Endothelial cell of umbilical vein (primary cell): ENCODE data around the gene FCF1.

Experiments used
- EZH2 ChIP-seq: IDR thresholded peaks from 2 replicates; pipeline ENCODE4 v1.6.1; 2012; ENCODE audit warnings: borderline replicate concordance, low read depth, mild to moderate bottlenecking, moderate library complexity, low read length, inconsistent platforms; ENCODE audit not compliant: severe bottlenecking
- FOS ChIP-seq: IDR thresholded peaks from 2 replicates; pipeline ENCODE4 v1.6.1; 2011; ENCODE audit warnings: mild to moderate bottlenecking, low read length, moderate library complexity, borderline replicate concordance; ENCODE audit not compliant: insufficient read depth
- MYC ChIP-seq: IDR thresholded peaks from one replicate; pipeline ENCODE4 v1.6.1; 2011; ENCODE audit warnings: mild to moderate bottlenecking, low read depth, low read length
- POLR2A ChIP-seq: IDR thresholded peaks from 2 replicates; pipeline ENCODE4 v1.6.1; 2012; ENCODE audit warnings: low read depth, mild to moderate bottlenecking, control low read depth, low read length
- POLR2AphosphoS5 ChIP-seq: IDR thresholded peaks from 2 replicates; pipeline ENCODE4 v1.6.1; 2012; ENCODE audit warnings: low read depth, mild to moderate bottlenecking, control low read depth, low read length, moderate library complexity; ENCODE audit not compliant: insufficient read depth
- TF ChIP-seq, protein P1 (sequence below), 2 donors: IDR thresholded peaks; 1 replicate in 1 of 2; 2 replicates in 1 of 2; pipeline ENCODE4 v1.5.1; 2011; ENCODE audit warnings: low read length in 2 of 2, mild to moderate bottlenecking in 2 of 2, moderate library complexity in 2 of 2, control low read depth in 1 of 2, inconsistent platforms in 1 of 2, low read depth in 1 of 2; ENCODE audit not compliant: insufficient read depth in 1 of 2; ENCODE audit errors: extremely low read depth in 1 of 2
- TF ChIP-seq, protein P2 (sequence below): IDR thresholded peaks from 2 replicates; pipeline ENCODE4 v1.6.1; 2011; ENCODE audit not compliant: insufficient read depth, insufficient read length

DNA sequence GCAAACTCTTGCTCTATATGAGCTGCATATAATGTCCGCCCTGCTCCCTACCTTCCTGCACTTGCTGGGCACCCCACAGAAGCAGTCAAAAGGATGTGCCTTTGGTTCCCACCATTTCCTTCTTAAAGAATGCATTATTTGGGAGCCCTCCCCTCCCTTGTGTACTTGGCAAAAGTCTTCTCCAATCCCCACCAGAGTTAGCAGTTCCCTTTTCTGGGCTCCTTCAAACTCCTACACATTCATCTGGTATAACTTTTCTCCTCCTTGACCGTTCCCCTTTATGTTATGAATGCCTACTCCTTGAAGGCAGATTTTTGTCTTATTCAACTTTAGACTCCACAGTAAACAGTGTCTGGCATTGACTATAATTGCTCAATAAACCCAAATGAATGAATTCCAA, 27.9 kb upstream of the FCF1 start:
- TF ChIP-seq POLR2AphosphoS5, result no peak
- TF ChIP-seq, protein P1, sequence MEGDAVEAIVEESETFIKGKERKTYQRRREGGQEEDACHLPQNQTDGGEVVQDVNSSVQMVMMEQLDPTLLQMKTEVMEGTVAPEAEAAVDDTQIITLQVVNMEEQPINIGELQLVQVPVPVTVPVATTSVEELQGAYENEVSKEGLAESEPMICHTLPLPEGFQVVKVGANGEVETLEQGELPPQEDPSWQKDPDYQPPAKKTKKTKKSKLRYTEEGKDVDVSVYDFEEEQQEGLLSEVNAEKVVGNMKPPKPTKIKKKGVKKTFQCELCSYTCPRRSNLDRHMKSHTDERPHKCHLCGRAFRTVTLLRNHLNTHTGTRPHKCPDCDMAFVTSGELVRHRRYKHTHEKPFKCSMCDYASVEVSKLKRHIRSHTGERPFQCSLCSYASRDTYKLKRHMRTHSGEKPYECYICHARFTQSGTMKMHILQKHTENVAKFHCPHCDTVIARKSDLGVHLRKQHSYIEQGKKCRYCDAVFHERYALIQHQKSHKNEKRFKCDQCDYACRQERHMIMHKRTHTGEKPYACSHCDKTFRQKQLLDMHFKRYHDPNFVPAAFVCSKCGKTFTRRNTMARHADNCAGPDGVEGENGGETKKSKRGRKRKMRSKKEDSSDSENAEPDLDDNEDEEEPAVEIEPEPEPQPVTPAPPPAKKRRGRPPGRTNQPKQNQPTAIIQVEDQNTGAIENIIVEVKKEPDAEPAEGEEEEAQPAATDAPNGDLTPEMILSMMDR (IDR thresholded peaks at IDR 0.05; ENCODE audit: extremely low read depth in 1 of 2, insufficient read depth in 1 of 2, low read depth in 1 of 2, low read length in 2 of 2), result no peak
- TF ChIP-seq POLR2A, result no peak
- TF ChIP-seq FOS, result no peak
- no peak for TF ChIP-seq EZH2
- TF ChIP-seq, protein P2, sequence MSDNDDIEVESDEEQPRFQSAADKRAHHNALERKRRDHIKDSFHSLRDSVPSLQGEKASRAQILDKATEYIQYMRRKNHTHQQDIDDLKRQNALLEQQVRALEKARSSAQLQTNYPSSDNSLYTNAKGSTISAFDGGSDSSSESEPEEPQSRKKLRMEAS, result no peak
- TF ChIP-seq MYC, result no peak
